Measurements from ENCODE around the gene WDR1. TPM values are rescaled to one million over a fixed set of nuclear protein-coding genes. Genes with fewer than 3 reads are reported as not detected.

Gene WDR1
- total RNA-seq, 1 experiment from 2014 or later = 237 TPM

- no peak for DNase-seq (ENCODE audit: low read depth)
- in situ Hi-C loops (cut with HindIII; ENCODE audit: low pct_unique_long_range_greater_than_20kb, low sequenced_read_pairs) = no loop called here
Observed at GRCh38 chr4:10066670-10067651, 49.6 kb downstream of the WDR1 start.

GRCh38 chr4:10066206-10066605, 50.4 kb downstream of the WDR1 start:
- in situ Hi-C loops (cut with HindIII; ENCODE audit: low pct_unique_long_range_greater_than_20kb, low sequenced_read_pairs) = no loop called here
- DNase-seq (ENCODE audit: low read depth) = no peak

GRCh38 chr4:10063544-10064300, 52.9 kb downstream of the WDR1 start:
- DNase-seq (ENCODE audit: low read depth) = peak; percentile 66
- in situ Hi-C loops (cut with HindIII; ENCODE audit: low pct_unique_long_range_greater_than_20kb, low sequenced_read_pairs) = no loop called here

- DNase-seq (ENCODE audit: low read depth) = no peak
- in situ Hi-C loops (cut with HindIII; ENCODE audit: low pct_unique_long_range_greater_than_20kb, low sequenced_read_pairs) = no loop called here
Observed at GRCh38 chr4:10061650-10062415, 54.8 kb downstream of the WDR1 start.

GRCh38 chr4:10058371-10058770, 58.2 kb downstream of the WDR1 start:
- DNase-seq (ENCODE audit: low read depth) = no peak
- in situ Hi-C loops (cut with HindIII; ENCODE audit: low pct_unique_long_range_greater_than_20kb, low sequenced_read_pairs) = no loop called here

GRCh38 chr4:10057023-10057395, 59.6 kb downstream of the WDR1 start:
- DNase-seq (ENCODE audit: low read depth) = no peak
- in situ Hi-C loops (cut with HindIII; ENCODE audit: low pct_unique_long_range_greater_than_20kb, low sequenced_read_pairs) = no loop called here

- in situ Hi-C loops (cut with HindIII; ENCODE audit: low pct_unique_long_range_greater_than_20kb, low sequenced_read_pairs) = no loop called here
- DNase-seq (ENCODE audit: low read depth) = peak; percentile 26
Observed at GRCh38 chr4:10056334-10057022, 60.1 kb downstream of the WDR1 start.

GRCh38 chr4:10055871-10056270, 60.7 kb downstream of the WDR1 start:
- in situ Hi-C loops (cut with HindIII; ENCODE audit: low pct_unique_long_range_greater_than_20kb, low sequenced_read_pairs) = no loop called here

GRCh38 chr4:10054571-10055041, 62.0 kb downstream of the WDR1 start:
- in situ Hi-C loops (cut with HindIII; ENCODE audit: low pct_unique_long_range_greater_than_20kb, low sequenced_read_pairs) = no loop called here
- peak; percentile 70 for DNase-seq (ENCODE audit: low read depth)

More at GRCh38 chr4:10055871-10056270, 60.7 kb downstream of the WDR1 start:
- no peak for DNase-seq (ENCODE audit: low read depth)

GRCh38 chr4:10053635-10054453, 62.8 kb downstream of the WDR1 start:
- DNase-seq (ENCODE audit: low read depth) = no peak
- in situ Hi-C loops (cut with HindIII; ENCODE audit: low pct_unique_long_range_greater_than_20kb, low sequenced_read_pairs) = no loop called here

GRCh38 chr4:10051517-10052135, 65.0 kb downstream of the WDR1 start:
- in situ Hi-C loops (cut with HindIII; ENCODE audit: low pct_unique_long_range_greater_than_20kb, low sequenced_read_pairs) = no loop called here
- no peak for DNase-seq (ENCODE audit: low read depth)

GRCh38 chr4:10050721-10051120, 65.9 kb downstream of the WDR1 start:
- no peak for DNase-seq (ENCODE audit: low read depth)
- in situ Hi-C loops (cut with HindIII; ENCODE audit: low pct_unique_long_range_greater_than_20kb, low sequenced_read_pairs) = no loop called here

GRCh38 chr4:10050261-10050661, 66.3 kb downstream of the WDR1 start:
- in situ Hi-C loops (cut with HindIII; ENCODE audit: low pct_unique_long_range_greater_than_20kb, low sequenced_read_pairs) = no loop called here
- DNase-seq (ENCODE audit: low read depth) = no peak

- no peak for DNase-seq (ENCODE audit: low read depth)
- in situ Hi-C loops (cut with HindIII; ENCODE audit: low pct_unique_long_range_greater_than_20kb, low sequenced_read_pairs) = no loop called here
Observed at GRCh38 chr4:10048941-10049697, 67.5 kb downstream of the WDR1 start.

GRCh38 chr4:10047967-10048366, 68.6 kb downstream of the WDR1 start:
- in situ Hi-C loops (cut with HindIII; ENCODE audit: low pct_unique_long_range_greater_than_20kb, low sequenced_read_pairs) = no loop called here
- no peak for DNase-seq (ENCODE audit: low read depth)

GRCh38 chr4:10046471-10046870, 70.1 kb downstream of the WDR1 start:
- DNase-seq (ENCODE audit: low read depth) = no peak
- in situ Hi-C loops (cut with HindIII; ENCODE audit: low pct_unique_long_range_greater_than_20kb, low sequenced_read_pairs) = no loop called here
